ENCODE measurements around the gene DCDC2C. TPM values are rescaled to one million over a fixed set of nuclear protein-coding genes. Genes with fewer than 3 reads are reported as not detected.
A peak's percentile ranks its signal among the peaks of the same experiment; 100 is the strongest.

The DCDC2C gene
- total and polyA plus RNA-seq, 2 of the 4 experiments (the other 2 are of a cell fraction), result not detected

DNA sequence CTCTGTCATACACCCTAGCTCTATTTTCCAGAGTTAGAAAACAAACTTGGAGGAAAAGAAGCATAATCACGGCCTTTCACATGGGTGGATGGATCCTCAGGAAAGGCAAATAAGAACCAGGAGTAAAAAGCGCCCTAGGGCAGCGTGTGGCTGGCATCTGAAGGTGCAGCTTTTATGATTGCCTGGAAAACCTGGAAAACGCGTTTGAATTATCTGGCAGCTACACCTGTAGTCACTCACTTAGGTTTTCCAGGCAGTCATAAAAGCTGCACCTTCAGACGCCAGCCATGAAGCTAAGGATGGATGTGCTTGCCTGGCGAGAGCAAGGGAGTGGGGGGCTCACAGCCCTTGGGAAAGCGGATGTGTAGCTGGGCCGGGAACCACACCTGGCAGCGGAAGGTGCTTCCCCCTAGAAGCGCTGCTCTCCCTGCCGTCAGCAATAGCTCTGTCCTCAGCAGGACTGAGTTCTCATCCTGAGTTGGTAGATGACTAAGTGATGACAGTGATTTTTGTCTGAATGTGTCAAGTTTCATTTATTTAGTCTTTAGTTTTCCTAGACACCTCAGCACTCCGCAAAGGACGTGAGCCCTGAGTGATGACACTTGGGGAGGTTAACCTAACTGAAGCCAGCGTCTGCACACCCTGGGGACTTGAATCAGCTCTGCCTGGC is 82.0 kb downstream of the DCDC2C start:
- Histone ChIP-seq H3K9ac (ENCODE audit: low read depth, low read length) (no peak overlapping the region), H3K4ac (ENCODE audit: low read depth, low read length) (peak overlapping the region; percentile 24; the same call in 1 of the 2 replicates), H2BK5ac (ENCODE audit: low read depth, low read length, poor library complexity, severe bottlenecking) (peak overlapping the region; percentile 7), H3K56ac (ENCODE audit: extremely low read depth, insufficient read depth, low read length) (no peak overlapping the region), H4K8ac (ENCODE audit: low read depth in 2 of 2, low read length in 2 of 2) (no peak overlapping the region), H3K27ac (ENCODE audit: insufficient read depth, low read length) (no peak overlapping the region; the same call in 1 of the 2 replicates), H3K23ac (ENCODE audit: low read depth, low read length) (no peak overlapping the region), H2AK5ac (ENCODE audit: low read depth, low read length) (no peak overlapping the region), H3K14ac (replicated peaks; ENCODE audit: low read depth, low read length) (no peak overlapping the region), H2BK15ac (ENCODE audit: low read depth, low read length) (no peak overlapping the region), H4K5ac (ENCODE audit: low read depth, low read length) (no peak overlapping the region), H2BK120ac (ENCODE audit: low read depth, low read length) (peak overlapping the region; percentile 30; the same call in 1 of the 2 replicates), H3K4me2 (ENCODE audit: low read depth, low read length) (peak overlapping the region; percentile 62; the same call in 1 of the 2 replicates), H3K27me3 (ENCODE audit: control insufficient read depth, insufficient read depth, low read length) (no peaks in the 10 kb centered on the region), H3K9me3 (ENCODE audit: control insufficient read depth, insufficient read depth, low read length) (no peaks in the 10 kb centered on the region), H3K18ac (ENCODE audit: low read depth, low read length) (peak overlapping the region; percentile 46; the same call in 1 of the 2 replicates), H3K4me3 (ENCODE audit: insufficient read depth, low read depth, low read length) (no peak overlapping the region), H4K20me1 (ENCODE audit: insufficient read depth, low read length) (no peaks in the 10 kb centered on the region), H2AK9ac (replicated peaks; ENCODE audit: low read depth, low read length, poor library complexity) (no peak overlapping the region), H3K36me3 (ENCODE audit: control insufficient read depth, insufficient read depth, low read length) (no peaks in the 10 kb centered on the region), H3K79me1 (ENCODE audit: low read depth in 1 of 2, low read length in 2 of 2) (no peaks in the 10 kb centered on the region), H3K4me1 (ENCODE audit: control insufficient read depth, insufficient read depth, low read length) (peaks cover 8% of the 10 kb centered on the region), H3K9me1 (ENCODE audit: insufficient read depth, low read length) (no peaks in the 10 kb centered on the region), H4K91ac (ENCODE audit: insufficient read depth, low read depth, low read length) (no peak overlapping the region), H2AFZ (replicated peaks; ENCODE audit: low read length, poor library complexity) (peak overlapping the region; percentile 67), H2BK20ac (ENCODE audit: low read depth, low read length) (no peak overlapping the region)
- dilution Hi-C loops (cut with HindIII; ENCODE audit: low sequenced_read_pairs, unreplicated experiment), result no loop called here
- TF ChIP-seq POLR2A (IDR thresholded peaks at IDR 0.05; ENCODE audit: low read depth, low read length), result no peak
- TF ChIP-seq FOS (IDR thresholded peaks at IDR 0.05; ENCODE audit: low read depth, low read length), result 0 out of 2 replicates have a peak, but pooled peaks have one; percentile 28
- WGBS, 2 experiments (ENCODE audit: extremely low coverage in 2 of 2, insufficient read length in 1 of 2), result 67% methylated on average over 6 of the region's 15 CpGs; no CpG with 5 or more reads in 1 of the 2 experiments
- no TSS peak for BruUV-seq (replicated peaks)
- intact Hi-C loops (cut with micrococcal nuclease), result no loop called here
- in situ Hi-C loops (cut with MboI; ENCODE audit: low sequenced_read_pairs), result no loop called here
- DNase-seq (peak; percentile 74), ATAC-seq (ENCODE audit: low read depth) (peak; percentile 33)
- POLR2A ChIA-PET (ENCODE audit: unreplicated experiment), result interaction anchor here (0.6 kb wide), 1 partner anchor 40 kb away, joined by 4 read pairs; no protein-coding TSS in a partner anchor
- CTCF ChIA-PET, result interaction anchor here (0.8 to 1.7 kb wide), 3 partner anchors 9 to 57 kb away, joined by 3 to 9 read pairs (median 3); no protein-coding TSS in a partner anchor
